ENCODE measurements around the gene RTP5.
"Not testable (repeated sequence)": the region's sequence is repeated elsewhere in the genome, so short reads cannot be mapped to it uniquely, and the experiment has no call there.

Gene RTP5

GRCh38 chr2:241827394-241827793 is 42.1 kb upstream of the RTP5 start:
- TF ChIP-seq MYC (IDR thresholded peaks at IDR 0.05; ENCODE audit: low read depth, low read length) (no peak), MAX (IDR thresholded peaks at IDR 0.05; ENCODE audit: low read depth, low read length) (no peak), POLR2A (IDR thresholded peaks at IDR 0.05; ENCODE audit: extremely low read depth, insufficient read length) (no peak)
- TF ChIP-seq, protein P1, sequence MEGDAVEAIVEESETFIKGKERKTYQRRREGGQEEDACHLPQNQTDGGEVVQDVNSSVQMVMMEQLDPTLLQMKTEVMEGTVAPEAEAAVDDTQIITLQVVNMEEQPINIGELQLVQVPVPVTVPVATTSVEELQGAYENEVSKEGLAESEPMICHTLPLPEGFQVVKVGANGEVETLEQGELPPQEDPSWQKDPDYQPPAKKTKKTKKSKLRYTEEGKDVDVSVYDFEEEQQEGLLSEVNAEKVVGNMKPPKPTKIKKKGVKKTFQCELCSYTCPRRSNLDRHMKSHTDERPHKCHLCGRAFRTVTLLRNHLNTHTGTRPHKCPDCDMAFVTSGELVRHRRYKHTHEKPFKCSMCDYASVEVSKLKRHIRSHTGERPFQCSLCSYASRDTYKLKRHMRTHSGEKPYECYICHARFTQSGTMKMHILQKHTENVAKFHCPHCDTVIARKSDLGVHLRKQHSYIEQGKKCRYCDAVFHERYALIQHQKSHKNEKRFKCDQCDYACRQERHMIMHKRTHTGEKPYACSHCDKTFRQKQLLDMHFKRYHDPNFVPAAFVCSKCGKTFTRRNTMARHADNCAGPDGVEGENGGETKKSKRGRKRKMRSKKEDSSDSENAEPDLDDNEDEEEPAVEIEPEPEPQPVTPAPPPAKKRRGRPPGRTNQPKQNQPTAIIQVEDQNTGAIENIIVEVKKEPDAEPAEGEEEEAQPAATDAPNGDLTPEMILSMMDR (IDR thresholded peaks at IDR 0.05; ENCODE audit: low read depth, low read length), result no peak
- H3K4me3 ChIP-seq (ENCODE audit: low read depth, low read length), result no peak overlapping the region
- no peak for DNase-seq (ENCODE audit: low read depth)

DNA sequence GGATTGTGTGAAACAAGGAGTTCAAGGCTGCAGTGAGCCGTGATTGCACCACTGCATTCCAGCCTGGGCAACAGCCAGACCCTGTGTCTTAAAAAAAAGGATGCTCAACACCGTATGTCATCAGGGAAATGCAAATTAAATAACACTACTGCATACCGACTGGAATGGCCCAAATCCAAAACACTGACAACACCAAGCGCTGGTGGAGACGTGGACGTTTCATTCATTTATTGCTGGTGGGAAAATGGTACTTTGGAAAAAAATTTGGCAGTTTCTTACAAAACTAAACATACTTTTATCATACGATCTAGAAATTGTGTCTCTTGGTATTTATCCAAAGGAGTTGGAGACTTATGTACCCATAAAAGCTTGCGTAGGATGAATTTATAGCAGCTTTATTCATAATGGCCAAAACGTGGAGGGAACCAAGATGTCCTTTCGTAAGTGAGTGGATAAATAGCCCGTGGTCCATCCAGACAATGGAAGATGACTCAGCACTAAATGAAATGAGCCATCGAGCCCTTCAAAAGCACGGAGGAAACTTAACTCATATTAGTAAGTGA is 36.3 kb upstream of the RTP5 start:
- H3K4me3 ChIP-seq (ENCODE audit: low read depth, low read length), result no peak overlapping the region
- peak; percentile 48 for DNase-seq (ENCODE audit: low read depth)

GRCh38 chr2:241833756-241834526 is 35.6 kb upstream of the RTP5 start:
- H3K4me3 ChIP-seq (ENCODE audit: low read depth, low read length); DNase-seq (ENCODE audit: low read depth): not testable (repeated sequence)

More for the DNA sequence above, 36.3 kb upstream of the RTP5 start:
- TF ChIP-seq MAX (IDR thresholded peaks at IDR 0.05; ENCODE audit: low read depth, low read length) (no peak), POLR2A (IDR thresholded peaks at IDR 0.05; ENCODE audit: extremely low read depth, insufficient read length) (no peak)

GRCh38 chr2:241834527-241835210 is 34.9 kb upstream of the RTP5 start:
- TF ChIP-seq MYC (IDR thresholded peaks at IDR 0.05; ENCODE audit: low read depth, low read length) (no peak), POLR2A (IDR thresholded peaks at IDR 0.05; ENCODE audit: extremely low read depth, insufficient read length) (no peak), MAX (IDR thresholded peaks at IDR 0.05; ENCODE audit: low read depth, low read length) (no peak)
- TF ChIP-seq, protein P1 (IDR thresholded peaks at IDR 0.05; ENCODE audit: low read depth, low read length), result no peak

GRCh38 chr2:241835611-241836010 is 33.9 kb upstream of the RTP5 start:
- no peak for DNase-seq (ENCODE audit: low read depth)
- TF ChIP-seq, protein P1 (IDR thresholded peaks at IDR 0.05; ENCODE audit: low read depth, low read length), result no peak
- TF ChIP-seq POLR2A (IDR thresholded peaks at IDR 0.05; ENCODE audit: extremely low read depth, insufficient read length) (no peak), MAX (IDR thresholded peaks at IDR 0.05; ENCODE audit: low read depth, low read length) (no peak), MYC (IDR thresholded peaks at IDR 0.05; ENCODE audit: low read depth, low read length) (no peak)
- no peak overlapping the region for H3K4me3 ChIP-seq (ENCODE audit: low read depth, low read length)

More at GRCh38 chr2:241834527-241835210, 34.9 kb upstream of the RTP5 start:
- no peak for DNase-seq (ENCODE audit: low read depth)
- H3K4me3 ChIP-seq (ENCODE audit: low read depth, low read length), result no peak overlapping the region

DNA sequence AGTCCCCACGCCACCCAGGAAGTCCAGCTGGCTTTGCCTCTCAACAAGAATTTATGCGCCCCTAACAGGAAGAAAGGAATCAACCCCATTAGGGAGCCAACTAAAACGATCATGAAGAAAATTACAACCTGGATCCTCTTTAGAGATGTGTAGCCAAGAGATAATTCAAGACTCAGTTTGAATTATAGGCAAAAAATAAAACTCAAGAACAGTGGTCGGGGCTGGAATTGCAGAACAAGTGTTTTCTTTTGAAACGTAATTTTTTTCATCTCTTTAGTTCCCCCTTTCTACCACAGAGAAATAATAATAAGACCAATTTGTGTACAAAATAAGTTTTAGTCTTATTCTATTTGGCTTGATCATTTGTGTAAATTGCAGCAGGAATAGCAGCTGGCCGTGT is 33.2 kb upstream of the RTP5 start:
- DNase-seq (ENCODE audit: low read depth), result no peak
- no peak overlapping the region for H3K4me3 ChIP-seq (ENCODE audit: low read depth, low read length)
- TF ChIP-seq MYC (IDR thresholded peaks at IDR 0.05; ENCODE audit: low read depth, low read length) (no peak), POLR2A (IDR thresholded peaks at IDR 0.05; ENCODE audit: extremely low read depth, insufficient read length) (no peak), MAX (IDR thresholded peaks at IDR 0.05; ENCODE audit: low read depth, low read length) (no peak)

All from NB4 (cell line).